Small intestine (tissue), 16 donors: Measurements from ENCODE around the gene SFT2D1. TPM values are rescaled to one million over a fixed set of nuclear protein-coding genes. Genes with fewer than 3 reads are reported as not detected.
A peak's percentile ranks its signal among the peaks of the same experiment; 100 is the strongest.
"Not testable (repeated sequence)": the region's sequence is repeated elsewhere in the genome, so short reads cannot be mapped to it uniquely, and the experiment has no call there.

Source experiments
- DNase-seq, 2 donors: peaks; one replicate each; pipeline versions ENCODE4 v3.0.0 to v3.0.0-alpha.2; 2013
- FAIRE-seq: peaks from 2 replicates; lab custom pipeline; 2012; peaks lifted over from hg19 to GRCh38; lab: Jason Lieb, UNC
- H3K27ac ChIP-seq, 3 donors: one replicate each; pipeline ENCODE4 v1.5.1; 2013; ENCODE audit warnings: low read length in 2 of 3, mild to moderate bottlenecking in 2 of 3, control low read depth in 1 of 3, inconsistent platforms in 1 of 3, low read depth in 1 of 3, moderate library complexity in 1 of 3
- H3K27me3 ChIP-seq, 3 donors: one replicate each; pipeline ENCODE4 v1.6.1; 2013; ENCODE audit warnings: low read length in 3 of 3, inconsistent platforms in 1 of 3; ENCODE audit not compliant: control insufficient read depth in 3 of 3, insufficient read depth in 3 of 3
- H3K36me3 ChIP-seq, 3 donors: one replicate each; pipeline ENCODE4 v1.6.1; 2013; ENCODE audit warnings: low read length in 3 of 3, inconsistent platforms in 1 of 3, low read depth in 1 of 3, mild to moderate bottlenecking in 1 of 3, moderate library complexity in 1 of 3; ENCODE audit not compliant: control insufficient read depth in 3 of 3, insufficient read depth in 2 of 3
- H3K4me1 ChIP-seq, 3 donors: one replicate each; pipeline ENCODE4 v1.6.1; 2013; ENCODE audit warnings: low read length in 2 of 3, inconsistent platforms in 1 of 3, low read depth in 1 of 3, mild to moderate bottlenecking in 1 of 3, moderate library complexity in 1 of 3; ENCODE audit not compliant: control insufficient read depth in 3 of 3, insufficient read depth in 2 of 3
- H3K4me3 ChIP-seq, 3 donors: one replicate each; pipeline ENCODE4 v1.5.1; 2013; ENCODE audit warnings: low read length in 3 of 3, control low read depth in 1 of 3, inconsistent platforms in 1 of 3, low read depth in 1 of 3, mild to moderate bottlenecking in 1 of 3, moderate library complexity in 1 of 3
- H3K9me3 ChIP-seq, 2 donors: one replicate each; pipeline ENCODE4 v1.6.1; 2013; ENCODE audit warnings: low read depth in 1 of 2, low read length in 1 of 2; ENCODE audit not compliant: control insufficient read depth in 2 of 2, insufficient read depth in 1 of 2
- WGBS, 3 donors: extraction: QIAGEN DNeasy Blood & Tissue Kit; methylation state at CpG; one replicate each; pipeline ENCODE4 v1.1.7; 2013; 5-methylcytosine and 5-hydroxymethylcytosine counted together
- long read RNA-seq, 10 donors: transcript quantifications; one replicate each; lab custom pipeline, GENCODE V29; 2026
- polyA plus RNA-seq, 4 donors: library from polyadenylated mRNA; stranded (reverse) in 3 of 4; unstranded in 1 of 4; fragments of 200-250 nt in 3 of 4; fragments of 120-200 nt in 1 of 4; gene quantifications; one replicate each; pipeline versions ENCODE4 v1.2.1 to v1.2.3, GENCODE V29; 2013
- donor health status: healthy with polysubstance abuse.
- donor health status: control.
- donor health status: control.
- donor health status: Bipolar disorder and iron deficiency.
- donor health status: healthy.

SFT2D1 gene
- 100 to 1,000 TPM in 1 of 4 donors, 10 to 100 TPM in 3; 32.4 to 113 (median 64.2) TPM for polyA plus RNA-seq
- long read RNA-seq, donor 1, transcript SFT2D1-201 (8 exons, 1,079 nt), result major isoform, 105 of 216 reads
- long read RNA-seq, donor 1, partial matches to known transcripts, result 66 of 216 reads
- long read RNA-seq, donor 1, other reads (novel, unspliced or antisense), result 41 of 216 reads
- long read RNA-seq, donor 2, transcript SFT2D1-201 (8 exons, 1,079 nt), result major isoform, 36 of 57 reads
- long read RNA-seq, donor 2, partial matches to known transcripts, result 12 of 57 reads
- long read RNA-seq, donor 2, other reads (novel, unspliced or antisense), result 8 of 57 reads
- long read RNA-seq, donor 3, transcript SFT2D1-201 (8 exons, 1,079 nt), result major isoform, 25 of 65 reads
- long read RNA-seq, donor 3, partial matches to known transcripts, result 24 of 65 reads
- long read RNA-seq, donor 3, other reads (novel, unspliced or antisense), result 12 of 65 reads
- long read RNA-seq, donor 4, result 0 reads
- long read RNA-seq, donor 5, transcript SFT2D1-201 (8 exons, 1,079 nt), result major isoform, 13 of 15 reads
- long read RNA-seq, donor 5, partial matches to known transcripts, result 0 of 15 reads
- long read RNA-seq, donor 5, other reads (novel, unspliced or antisense), result 0 of 15 reads
- long read RNA-seq, donor 6, transcript SFT2D1-201 (8 exons, 1,079 nt), result major isoform, 46 of 97 reads
- long read RNA-seq, donor 6, partial matches to known transcripts, result 31 of 97 reads
- long read RNA-seq, donor 6, other reads (novel, unspliced or antisense), result 20 of 97 reads
- long read RNA-seq, donor 7, transcript SFT2D1-201 (8 exons, 1,079 nt), result major isoform, 68 of 123 reads
- long read RNA-seq, donor 7, partial matches to known transcripts, result 33 of 123 reads
- long read RNA-seq, donor 7, other reads (novel, unspliced or antisense), result 19 of 123 reads
- long read RNA-seq, donor 8, partial matches to known transcripts, result 0 of 4 reads
- long read RNA-seq, donor 8, other reads (novel, unspliced or antisense), result 0 of 4 reads
- long read RNA-seq, donor 9, transcript SFT2D1-201 (8 exons, 1,079 nt), result major isoform, 8 of 13 reads
- long read RNA-seq, donor 9, partial matches to known transcripts, result 0 of 13 reads
- long read RNA-seq, donor 9, other reads (novel, unspliced or antisense), result 5 of 13 reads
- long read RNA-seq, donor 10, transcript SFT2D1-201 (8 exons, 1,079 nt), result major isoform, 35 of 72 reads
- long read RNA-seq, donor 10, partial matches to known transcripts, result 17 of 72 reads
- long read RNA-seq, donor 10, other reads (novel, unspliced or antisense), result 19 of 72 reads

DNA sequence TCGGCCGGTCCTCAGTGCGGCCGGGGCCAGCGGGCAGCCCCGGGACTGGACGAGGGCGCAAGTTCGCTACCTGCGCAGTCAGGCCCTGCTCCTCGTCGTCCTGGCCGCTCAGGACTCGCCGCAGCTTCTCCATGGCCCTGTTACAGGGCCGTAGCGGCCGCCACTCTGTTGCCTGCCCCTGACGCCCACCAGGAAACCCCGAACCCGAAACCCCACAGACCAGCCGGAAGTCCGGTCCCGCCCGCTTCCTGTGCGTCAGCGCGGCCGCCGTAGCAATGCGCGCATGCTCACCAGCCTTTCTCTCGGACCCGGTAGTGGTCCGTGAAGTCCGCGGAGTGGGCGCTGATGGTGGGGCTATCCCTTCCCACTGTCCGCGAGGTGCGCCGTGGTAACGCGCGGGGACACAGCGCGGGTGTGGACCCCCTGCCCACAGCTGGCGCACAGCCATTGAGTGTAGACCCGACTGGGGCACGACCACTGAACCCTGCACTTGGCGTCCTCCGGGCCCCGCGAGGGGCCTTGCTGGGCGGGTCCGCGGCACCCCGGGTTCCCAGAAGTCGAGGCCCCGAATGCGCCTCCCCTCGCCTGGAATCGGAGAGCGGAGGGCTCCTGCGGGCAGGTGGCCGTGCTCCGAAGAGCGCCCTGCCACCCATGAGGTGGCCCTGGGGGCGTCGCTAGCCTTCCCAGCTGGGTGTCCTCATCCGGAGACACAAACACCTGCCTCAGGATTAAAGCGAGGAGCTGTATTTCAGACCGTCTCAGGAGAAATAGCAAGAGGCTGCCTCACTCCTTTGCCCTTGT is at the start of gene SFT2D1:
SFT2D1 (minus strand) TSS at position 197 of the 801 bp plus-strand sequence; CDS start at position 133, 64 bp downstream.
- H3K4me3 ChIP-seq, result peak within 1 kb of the TSS; percentile 85 to 96 (median 86)
- H3K27me3 ChIP-seq, result no peaks in the 10 kb centered on the region
- DNase-seq (peak; percentile 78 to 95), FAIRE-seq (no peak)
- 0 to 1% (median 0%) methylated on average over 66 to 73 of the region's 73 CpGs for WGBS, 3 donors
- peak within 1 kb of the TSS; percentile 45 to 93 (median 83) for H3K27ac ChIP-seq
- H3K36me3 ChIP-seq, result peaks cover 0 to 6% (median 0%) of the 10 kb centered on the region in 3 donors
- H3K9me3 ChIP-seq, result no peaks in the 10 kb centered on the region
- peaks cover 8 to 12% (median 9%) of the 10 kb centered on the region in 3 donors for H3K4me1 ChIP-seq

DNA sequence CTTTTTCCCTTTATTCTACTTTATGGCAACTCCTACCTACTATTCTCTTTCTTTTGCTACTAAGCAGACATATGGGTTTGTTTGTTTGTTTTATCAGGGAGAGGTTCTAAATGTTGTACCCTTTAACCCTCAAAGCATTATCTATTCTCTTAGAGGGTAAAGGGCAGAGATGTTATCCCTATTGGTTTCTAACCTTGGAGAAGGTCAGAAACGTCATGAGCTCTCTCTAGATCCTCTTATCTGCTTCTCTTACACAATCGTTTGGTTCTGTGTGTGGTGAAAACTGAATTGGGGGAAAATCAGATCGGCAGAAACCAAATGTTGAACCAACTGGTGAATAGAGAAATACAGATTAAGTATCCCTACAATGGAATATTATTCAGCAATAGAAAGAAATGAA is 46.8 kb upstream of the SFT2D1 start:
- FAIRE-seq, result no peak
- DNase-seq, result peak in 1 of 2 donors; percentile 32
- H3K4me3 ChIP-seq, result no peak overlapping the region
- H3K36me3 ChIP-seq, result no peaks in the 10 kb centered on the region
- peaks cover 0 to 5% (median 0%) of the 10 kb centered on the region in 3 donors for H3K27me3 ChIP-seq
- H3K9me3 ChIP-seq, result no peaks in the 10 kb centered on the region
- no peaks in the 10 kb centered on the region for H3K4me1 ChIP-seq
- H3K27ac ChIP-seq, result no peak overlapping the region
- WGBS, 3 donors, result 16 to 46% (median 32%) methylated on average over 3 of the region's 3 CpGs

DNA sequence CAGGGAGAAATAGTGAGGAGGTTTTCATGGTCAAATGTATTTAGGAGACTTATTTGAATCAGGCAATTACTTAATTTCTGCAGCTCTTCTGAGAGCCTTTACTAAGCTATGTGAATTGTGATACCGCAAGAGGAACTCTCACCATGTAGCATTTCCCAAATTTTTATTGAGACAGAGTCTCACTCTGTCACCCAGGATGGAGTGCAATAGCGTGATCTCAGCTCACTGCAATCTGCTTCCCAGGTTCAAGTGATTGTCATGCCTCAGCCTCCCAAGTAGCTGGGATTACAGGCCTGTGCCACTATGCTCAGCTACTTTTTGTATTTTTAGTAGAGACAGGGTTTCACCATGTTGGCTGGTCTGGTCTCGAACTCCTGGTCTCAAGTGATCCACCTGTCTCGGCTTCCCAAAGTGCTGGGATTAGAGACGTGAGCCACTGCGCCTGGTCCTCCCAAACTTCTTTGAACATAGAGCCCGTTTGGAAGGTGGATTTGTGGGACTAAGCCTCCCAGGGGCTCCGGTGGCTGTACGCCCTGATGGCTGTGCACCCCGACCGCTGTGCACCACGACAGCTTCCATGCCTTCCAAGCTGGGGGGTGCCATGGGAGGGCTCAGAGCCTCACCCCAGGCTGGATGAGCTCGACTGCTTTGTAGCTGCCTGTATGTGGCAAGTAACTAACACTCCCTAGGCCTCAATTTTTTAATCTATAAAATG is 46.1 kb upstream of the SFT2D1 start:
- Histone ChIP-seq H3K4me1 (no peaks in the 10 kb centered on the region), H3K27me3 (peaks cover 0 to 5% (median 0%) of the 10 kb centered on the region in 3 donors), H3K27ac (no peak overlapping the region), H3K36me3 (no peaks in the 10 kb centered on the region), H3K4me3 (no peak overlapping the region), H3K9me3 (no peaks in the 10 kb centered on the region)
- FAIRE-seq (no peak), DNase-seq (no peak)
- WGBS, 3 donors, result 87 to 93% (median 90%) methylated on average over 13 of the region's 13 CpGs

DNA sequence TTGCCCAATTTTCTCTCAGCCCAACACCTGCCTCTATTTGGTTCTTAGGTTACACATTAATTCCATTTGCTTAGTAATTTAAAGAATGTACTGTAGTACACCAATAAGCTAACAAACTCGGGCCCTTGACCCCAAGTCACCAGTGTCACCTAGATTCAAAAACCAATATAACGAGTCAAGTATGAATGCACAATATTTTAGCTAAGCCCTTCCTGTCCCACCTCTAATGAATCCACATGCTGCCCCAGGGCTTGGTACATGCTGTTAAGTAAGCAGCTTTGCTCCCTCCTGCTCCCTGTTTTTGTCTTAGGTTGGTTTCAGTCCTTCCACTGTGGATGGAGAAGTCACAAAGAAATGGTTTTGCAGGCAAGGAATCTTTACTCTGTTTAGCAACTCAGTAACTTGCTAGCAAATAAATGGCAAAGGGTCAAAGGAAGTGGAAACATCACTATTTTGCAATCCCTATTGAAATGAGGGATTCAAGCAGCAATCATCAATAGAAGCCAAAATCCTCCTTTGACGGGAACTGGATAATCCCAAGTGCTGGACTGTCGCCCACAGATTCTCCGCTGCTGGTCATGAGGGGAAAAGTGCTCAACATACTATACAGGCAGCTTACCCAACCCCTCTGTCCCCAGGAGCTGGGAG is 45.4 kb upstream of the SFT2D1 start:
- Histone ChIP-seq H3K27me3 (peaks cover 0 to 5% (median 0%) of the 10 kb centered on the region in 3 donors), H3K9me3 (no peaks in the 10 kb centered on the region), H3K36me3 (no peaks in the 10 kb centered on the region), H3K4me1 (no peaks in the 10 kb centered on the region), H3K27ac (no peak overlapping the region), H3K4me3 (no peak overlapping the region)
- WGBS, 3 donors, result 69 to 77% (median 70%) methylated on average over 5 of the region's 5 CpGs
- DNase-seq (no peak), FAIRE-seq (no peak)

DNA sequence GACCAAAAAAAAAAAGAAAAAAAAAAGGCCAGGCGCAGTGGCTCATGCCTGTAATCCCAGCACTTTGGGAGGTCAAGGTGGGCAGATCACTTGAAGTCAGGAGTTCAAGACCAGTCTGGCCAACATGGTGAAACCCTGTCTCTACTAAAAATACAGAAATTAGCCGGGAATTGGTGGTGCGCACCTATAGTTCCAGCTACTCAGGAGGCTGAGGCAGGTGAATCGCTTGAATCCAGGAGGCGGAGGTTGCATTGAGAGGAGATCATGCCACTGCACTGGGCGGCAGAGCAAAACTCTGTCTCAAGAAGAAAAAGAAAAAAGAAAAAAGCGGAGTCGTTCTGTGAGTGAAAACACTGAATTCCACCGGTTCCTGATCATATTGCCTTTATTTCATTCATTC is 44.8 kb upstream of the SFT2D1 start:
- not testable (repeated sequence) for H3K4me1 ChIP-seq, DNase-seq, H3K27me3 ChIP-seq, H3K9me3 ChIP-seq, H3K27ac ChIP-seq, FAIRE-seq, H3K4me3 ChIP-seq, H3K36me3 ChIP-seq
- WGBS, 3 donors, result 96 to 98% (median 97%) methylated on average over 9 of the region's 9 CpGs

DNA sequence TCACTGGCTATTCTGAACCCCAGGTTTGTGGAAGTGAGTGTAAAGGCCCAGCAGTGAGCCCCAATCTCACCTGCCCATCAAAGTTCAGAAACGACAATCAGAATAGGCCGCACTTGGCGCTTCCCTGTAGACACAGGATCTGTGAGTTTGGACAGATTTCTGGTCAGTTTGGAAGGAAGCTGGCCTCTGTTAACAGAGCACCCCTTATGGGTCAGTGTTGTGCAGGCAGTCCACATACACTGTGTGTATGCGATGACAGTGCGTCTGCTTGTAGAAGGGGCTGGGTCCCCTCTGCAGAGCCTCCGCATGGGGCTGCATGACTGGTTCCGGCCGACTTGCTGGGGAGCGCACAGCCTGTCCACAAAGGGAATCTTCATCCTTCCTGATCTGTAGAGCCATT is 43.8 kb upstream of the SFT2D1 start:
- Histone ChIP-seq H3K9me3 (no peaks in the 10 kb centered on the region), H3K27ac (no peak overlapping the region), H3K27me3 (peaks cover 0 to 3% (median 0%) of the 10 kb centered on the region in 3 donors), H3K4me1 (no peaks in the 10 kb centered on the region), H3K4me3 (no peak overlapping the region), H3K36me3 (no peaks in the 10 kb centered on the region)
- DNase-seq, result no peak
- FAIRE-seq, result no peak
- WGBS, 3 donors, result 95 to 96% (median 95%) methylated on average over 9 of the region's 9 CpGs
